ENCODE measurements around the gene HMGCS2.

Gene HMGCS2

GRCh38 chr1:119703666-119704450 lies 64.8 kb downstream of the HMGCS2 start:
- no peak overlapping the region for H3K4me3 ChIP-seq (ENCODE audit: low read depth, low read length)

GRCh38 chr1:119702384-119702783 lies 66.3 kb downstream of the HMGCS2 start:
- no peak overlapping the region for H3K4me3 ChIP-seq (ENCODE audit: low read depth, low read length)

GRCh38 chr1:119701659-119702058 lies 67.0 kb downstream of the HMGCS2 start:
- no peak overlapping the region for H3K4me3 ChIP-seq (ENCODE audit: low read depth, low read length)

- H3K4me3 ChIP-seq (ENCODE audit: low read depth, low read length), result no peak overlapping the region
Observed at GRCh38 chr1:119700326-119700725, 68.4 kb downstream of the HMGCS2 start.

Data from iPS-11a (cell line).